NCI-H82 (cell line): ENCODE results near the gene GOLGA3.

ENCODE experiments used
- DNase-seq: peaks from one replicate; lab custom pipeline; 2025; lab: John Stamatoyannopoulos, UW

The GOLGA3 gene

DNA sequence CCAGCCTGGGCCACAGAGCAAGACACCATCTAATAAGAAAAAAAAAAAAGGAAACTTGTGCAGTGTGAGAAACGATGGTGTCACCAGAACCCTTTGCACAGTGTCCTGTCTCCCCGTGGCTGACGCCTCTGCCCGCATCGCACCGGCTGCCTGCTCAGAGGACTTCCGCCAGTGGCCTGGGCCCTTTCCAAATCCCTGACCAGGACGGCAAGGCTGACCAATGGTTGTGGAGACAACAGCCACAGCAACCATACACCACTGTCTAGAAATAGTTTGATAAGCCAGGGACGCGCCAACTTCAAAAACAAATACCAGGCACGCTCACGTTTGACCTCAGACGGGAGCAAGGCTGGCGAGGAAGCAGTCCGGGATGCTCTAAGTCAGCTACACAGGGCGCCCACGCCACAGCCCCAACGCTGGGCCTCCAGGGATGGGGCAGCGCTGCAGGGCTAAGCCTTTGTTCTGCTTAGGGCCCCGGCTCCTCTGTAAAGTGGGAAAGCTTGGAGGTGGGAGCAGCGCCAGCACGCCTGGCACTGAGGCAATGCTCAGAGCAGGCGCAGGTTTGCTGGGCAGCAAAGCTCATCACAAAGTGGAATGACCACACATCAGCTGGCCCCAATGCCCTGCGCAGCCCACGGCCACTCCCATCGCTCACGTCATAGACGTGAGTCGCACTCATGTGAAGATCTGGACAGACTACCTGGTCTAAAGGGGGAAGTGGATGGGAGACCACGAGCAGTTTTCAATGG, 105.5 kb downstream of the GOLGA3 start:
- no peak for DNase-seq

- no peak for DNase-seq
Observed at GRCh38 chr12:132720606-132721345, 107.9 kb downstream of the GOLGA3 start.

- no peak for DNase-seq
Observed at GRCh38 chr12:132719954-132720324, 108.7 kb downstream of the GOLGA3 start.

DNA sequence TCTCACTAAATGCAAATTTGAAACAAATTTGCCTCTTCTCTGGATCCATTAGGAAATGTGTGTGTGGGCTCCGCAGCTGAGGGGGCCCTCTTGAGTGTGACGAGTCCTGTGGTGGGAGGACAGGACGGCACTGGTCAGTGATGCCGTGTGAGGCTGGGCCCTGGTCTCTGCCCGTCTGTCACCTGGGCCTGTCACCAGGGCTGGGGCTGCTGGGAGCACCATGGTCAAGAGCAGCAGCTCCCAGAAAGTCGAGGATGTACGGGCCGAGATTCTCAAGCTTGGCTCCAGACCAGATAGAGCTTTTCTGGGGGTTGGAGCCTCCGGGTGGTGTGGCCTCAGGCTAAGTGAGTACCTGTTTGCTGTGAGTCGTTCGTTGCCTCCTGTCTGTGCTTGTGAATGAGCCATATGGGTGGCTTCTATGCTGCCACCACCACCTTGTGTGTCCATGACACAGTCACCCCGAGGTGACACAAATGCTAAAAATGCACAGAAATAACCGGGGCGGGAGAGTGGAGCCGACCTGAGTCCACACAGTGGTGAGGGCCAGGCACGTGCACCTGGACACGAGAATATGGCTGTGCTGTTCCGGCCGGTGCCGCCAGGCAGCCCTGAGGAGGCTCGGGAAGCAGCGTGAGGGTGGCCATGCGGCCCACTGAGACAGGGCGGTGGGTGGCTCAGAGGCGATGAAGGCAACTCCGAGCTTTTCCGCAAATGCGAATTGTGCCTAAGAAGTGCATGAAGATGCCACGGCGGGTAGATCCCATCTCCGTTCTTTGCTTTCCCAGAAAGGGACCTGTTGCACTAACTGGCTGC, 109.3 kb downstream of the GOLGA3 start:
- DNase-seq: no peak
